Measurements from ENCODE around the gene LRRC46.

GRCh38 chr17:47879776-47880454 lies 48.4 kb downstream of the LRRC46 start:
- TF ChIP-seq, protein P1, sequence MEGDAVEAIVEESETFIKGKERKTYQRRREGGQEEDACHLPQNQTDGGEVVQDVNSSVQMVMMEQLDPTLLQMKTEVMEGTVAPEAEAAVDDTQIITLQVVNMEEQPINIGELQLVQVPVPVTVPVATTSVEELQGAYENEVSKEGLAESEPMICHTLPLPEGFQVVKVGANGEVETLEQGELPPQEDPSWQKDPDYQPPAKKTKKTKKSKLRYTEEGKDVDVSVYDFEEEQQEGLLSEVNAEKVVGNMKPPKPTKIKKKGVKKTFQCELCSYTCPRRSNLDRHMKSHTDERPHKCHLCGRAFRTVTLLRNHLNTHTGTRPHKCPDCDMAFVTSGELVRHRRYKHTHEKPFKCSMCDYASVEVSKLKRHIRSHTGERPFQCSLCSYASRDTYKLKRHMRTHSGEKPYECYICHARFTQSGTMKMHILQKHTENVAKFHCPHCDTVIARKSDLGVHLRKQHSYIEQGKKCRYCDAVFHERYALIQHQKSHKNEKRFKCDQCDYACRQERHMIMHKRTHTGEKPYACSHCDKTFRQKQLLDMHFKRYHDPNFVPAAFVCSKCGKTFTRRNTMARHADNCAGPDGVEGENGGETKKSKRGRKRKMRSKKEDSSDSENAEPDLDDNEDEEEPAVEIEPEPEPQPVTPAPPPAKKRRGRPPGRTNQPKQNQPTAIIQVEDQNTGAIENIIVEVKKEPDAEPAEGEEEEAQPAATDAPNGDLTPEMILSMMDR (IDR thresholded peaks at IDR 0.05 in 8 of 11, conservative IDR thresholded peaks at IDR 0.05 in 3 of 11) = no peak
- TF ChIP-seq POLR2A (IDR thresholded peaks at IDR 0.05) = no peak
- no peak for TF ChIP-seq POLR2AphosphoS5 (IDR thresholded peaks at IDR 0.05)

All from spleen (tissue), 7 donors.